Mucosa of rectum (tissue), 2 donors: ENCODE measurements around the gene SOX6.
"Not testable (repeated sequence)": the region's sequence is repeated elsewhere in the genome, so short reads cannot be mapped to it uniquely, and the experiment has no call there.

ENCODE experiments used
- H3K27ac ChIP-seq, 2 donors: one replicate each; pipeline ENCODE4 v1.7.0; 2013; ENCODE audit warnings: inconsistent platforms in 2 of 2, low read depth in 2 of 2, low read length in 2 of 2
- H3K27me3 ChIP-seq, 2 donors: one replicate each; pipeline ENCODE4 v1.7.0; 2013; ENCODE audit warnings: low read length in 2 of 2; ENCODE audit not compliant: control insufficient read depth in 2 of 2, insufficient read depth in 2 of 2
- H3K36me3 ChIP-seq, 2 donors: one replicate each; pipeline ENCODE4 v1.7.0; 2013; ENCODE audit warnings: low read length in 2 of 2; ENCODE audit not compliant: control insufficient read depth in 2 of 2, insufficient read depth in 2 of 2
- H3K4me1 ChIP-seq, 2 donors: one replicate each; pipeline ENCODE4 v1.7.0; 2013; ENCODE audit warnings: low read length in 2 of 2, mild to moderate bottlenecking in 1 of 2; ENCODE audit not compliant: control insufficient read depth in 2 of 2, insufficient read depth in 2 of 2
- H3K4me3 ChIP-seq, 2 donors: one replicate each; pipeline ENCODE4 v1.7.0; 2013; ENCODE audit warnings: low read length in 2 of 2
- H3K9ac ChIP-seq, 2 donors: one replicate each; pipeline ENCODE4 v1.7.0; 2013; ENCODE audit warnings: low read length in 2 of 2, low read depth in 1 of 2, mild to moderate bottlenecking in 1 of 2
- H3K9me3 ChIP-seq, 2 donors: one replicate each; pipeline ENCODE4 v1.7.0; 2013; ENCODE audit warnings: low read length in 2 of 2; ENCODE audit not compliant: control insufficient read depth in 2 of 2
- donor health status: healthy.
- donor health status: Normal muscosa, but diverticular disease.

The SOX6 gene

DNA sequence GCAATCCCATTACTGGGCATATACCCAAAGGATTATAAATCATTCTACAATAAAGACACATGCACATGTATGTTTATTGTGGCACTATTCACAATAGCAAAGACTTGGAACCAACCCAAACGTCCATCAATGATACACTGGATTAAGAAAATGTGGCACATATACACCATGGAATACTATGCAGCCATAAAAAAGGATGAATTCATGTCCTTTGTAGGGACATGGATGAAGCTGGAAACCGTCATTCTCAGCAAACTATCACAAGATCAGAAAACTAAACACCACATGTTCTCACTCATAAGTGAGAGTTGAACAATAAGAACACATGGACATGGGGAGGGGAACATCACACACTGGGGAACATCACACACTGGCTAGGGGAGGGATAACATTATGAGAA, 34.5 kb upstream of the SOX6 start:
- not testable (repeated sequence) for H3K9me3 ChIP-seq, H3K4me3 ChIP-seq, H3K4me1 ChIP-seq, H3K9ac ChIP-seq, H3K36me3 ChIP-seq, H3K27ac ChIP-seq, H3K27me3 ChIP-seq

DNA sequence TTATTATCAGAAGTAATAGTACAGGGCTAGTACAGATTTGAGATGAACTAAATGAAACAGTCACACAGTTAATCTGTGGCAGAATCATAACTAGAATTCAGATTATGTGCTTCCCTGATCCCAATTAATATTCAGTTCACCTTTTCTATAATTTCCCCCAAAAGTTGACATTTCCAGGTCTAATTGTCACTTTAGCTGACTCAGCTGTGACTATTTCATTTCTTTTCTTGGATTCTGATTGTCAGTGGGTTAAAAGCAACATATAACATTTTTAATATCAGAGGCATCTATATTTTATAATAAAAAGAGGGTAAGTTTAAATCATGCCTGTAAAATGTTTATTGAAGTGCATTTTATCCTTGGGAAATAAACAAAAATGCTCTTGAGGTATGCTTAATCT, 28.8 kb upstream of the SOX6 start:
- Histone ChIP-seq H3K27ac (no peak overlapping the region), H3K9me3 (no peaks in the 10 kb centered on the region), H3K36me3 (no peaks in the 10 kb centered on the region), H3K27me3 (no peaks in the 10 kb centered on the region), H3K9ac (no peak overlapping the region), H3K4me1 (no peaks in the 10 kb centered on the region), H3K4me3 (no peak overlapping the region)

DNA sequence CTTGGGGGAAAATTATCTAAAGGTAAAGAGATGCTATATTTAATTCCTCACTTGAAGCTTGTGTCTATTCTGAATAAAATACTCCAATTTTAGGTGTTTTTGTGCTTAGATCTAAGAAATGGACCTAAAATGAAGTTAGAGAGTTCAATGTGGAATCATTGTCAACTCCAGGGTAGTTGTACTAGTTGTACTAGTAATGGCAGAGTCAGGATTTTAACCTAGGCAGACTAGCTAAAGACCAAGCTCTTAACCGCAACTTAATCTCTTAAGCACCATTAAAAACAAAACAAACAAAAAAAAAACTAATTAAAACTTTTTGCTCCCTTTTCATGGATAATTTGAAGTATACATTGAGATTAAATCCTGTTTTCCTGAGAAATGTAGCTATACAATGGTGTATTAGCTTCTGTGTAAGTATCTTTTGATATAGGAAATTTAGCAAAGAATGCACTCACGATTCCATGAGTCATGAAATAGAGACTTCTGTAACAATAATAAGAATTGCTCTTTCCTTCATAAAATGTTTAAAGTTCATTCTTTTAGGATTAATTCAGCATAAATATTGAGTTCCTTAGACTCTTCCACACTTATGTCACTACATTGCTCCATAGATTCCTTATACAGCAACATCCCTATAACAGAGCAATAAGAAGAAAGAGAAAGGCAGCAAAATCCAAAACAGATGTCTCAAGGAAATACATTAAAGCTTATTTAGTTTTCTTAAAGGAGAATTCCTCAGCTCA, 26.5 kb upstream of the SOX6 start:
- no peak overlapping the region for H3K4me3 ChIP-seq
- H3K9ac ChIP-seq = no peak overlapping the region
- H3K9me3 ChIP-seq = no peaks in the 10 kb centered on the region
- H3K36me3 ChIP-seq = no peaks in the 10 kb centered on the region
- no peak overlapping the region for H3K27ac ChIP-seq
- no peaks in the 10 kb centered on the region for H3K4me1 ChIP-seq
- H3K27me3 ChIP-seq = no peaks in the 10 kb centered on the region

DNA sequence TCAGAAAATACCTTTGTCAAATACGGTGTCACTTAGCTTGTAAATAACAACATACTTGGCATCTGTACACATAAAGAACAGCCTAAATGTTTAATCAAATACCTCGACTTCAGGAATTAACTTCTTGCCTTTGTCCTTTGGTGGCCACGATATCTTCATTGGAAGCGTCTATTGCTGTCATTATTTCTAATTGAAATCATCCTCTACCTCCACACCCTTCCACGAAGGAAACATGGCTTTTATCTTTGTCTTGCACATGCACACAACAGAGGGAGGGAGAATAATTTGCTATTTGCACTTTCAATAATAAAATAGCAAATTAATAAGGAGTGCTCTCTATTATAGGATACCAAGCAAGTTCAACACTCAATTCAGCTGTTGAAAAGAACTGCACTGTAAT, 25.8 kb upstream of the SOX6 start:
- H3K27ac ChIP-seq = no peak overlapping the region
- no peaks in the 10 kb centered on the region for H3K36me3 ChIP-seq
- H3K9ac ChIP-seq = no peak overlapping the region

DNA sequence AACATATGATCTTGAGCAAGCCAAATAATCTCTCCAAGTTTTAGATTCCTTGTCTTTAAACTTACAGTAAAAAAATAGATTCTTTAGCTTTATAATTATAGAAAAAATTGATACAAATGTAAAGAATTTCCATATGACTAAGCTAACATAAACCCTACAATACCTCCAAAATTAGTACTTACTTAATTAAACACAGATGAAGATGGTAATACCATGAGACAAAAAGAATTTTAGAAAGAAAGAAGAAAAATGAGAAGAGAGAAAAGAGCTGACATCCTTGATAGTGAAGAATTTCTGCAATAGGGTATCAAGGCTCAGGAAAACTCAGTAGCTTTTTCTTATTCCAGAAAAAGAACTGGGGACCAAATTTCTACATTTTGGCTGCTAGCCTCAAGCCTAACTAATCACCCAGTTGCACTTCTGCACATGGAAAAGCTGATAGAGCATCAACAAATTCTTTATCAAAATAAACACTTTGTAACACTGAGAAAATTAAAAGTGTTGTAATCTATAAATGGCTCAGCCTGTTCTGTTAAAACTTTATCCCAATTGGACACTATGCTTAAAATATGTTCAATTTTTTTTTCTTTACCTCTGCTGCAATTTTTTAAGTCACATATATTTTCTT, 24.7 kb upstream of the SOX6 start:
- Histone ChIP-seq H3K36me3 (no peaks in the 10 kb centered on the region), H3K27ac (no peak overlapping the region), H3K4me3 (no peak overlapping the region), H3K9me3 (no peaks in the 10 kb centered on the region), H3K9ac (no peak overlapping the region), H3K27me3 (no peaks in the 10 kb centered on the region), H3K4me1 (no peaks in the 10 kb centered on the region)

More for the DNA sequence above, 25.8 kb upstream of the SOX6 start:
- H3K4me1 ChIP-seq = no peaks in the 10 kb centered on the region
- no peak overlapping the region for H3K4me3 ChIP-seq
- no peaks in the 10 kb centered on the region for H3K27me3 ChIP-seq
- H3K9me3 ChIP-seq = no peaks in the 10 kb centered on the region

DNA sequence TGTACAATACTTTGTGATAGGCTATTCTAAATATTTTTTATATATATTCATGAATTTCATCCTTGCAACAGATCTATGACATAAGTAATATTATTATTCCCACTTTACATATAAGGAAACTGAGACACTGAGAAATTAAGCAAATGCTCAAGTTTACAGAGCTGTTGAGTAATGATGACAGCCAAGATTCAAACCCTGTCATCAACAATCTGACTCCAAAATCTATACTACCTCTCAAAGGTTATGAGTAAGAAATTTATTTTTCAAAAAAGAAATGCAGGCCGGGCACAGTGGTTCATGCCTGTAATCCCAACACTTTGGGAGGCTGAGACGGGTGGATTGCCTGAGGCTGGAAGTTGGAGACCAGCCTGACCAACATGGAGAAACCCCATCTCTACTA, 22.6 kb upstream of the SOX6 start:
- no peaks in the 10 kb centered on the region for H3K9me3 ChIP-seq
- H3K36me3 ChIP-seq = no peaks in the 10 kb centered on the region
- no peaks in the 10 kb centered on the region for H3K27me3 ChIP-seq
- H3K4me3 ChIP-seq = no peak overlapping the region
- H3K9ac ChIP-seq = no peak overlapping the region
- H3K4me1 ChIP-seq = no peaks in the 10 kb centered on the region
- no peak overlapping the region for H3K27ac ChIP-seq

DNA sequence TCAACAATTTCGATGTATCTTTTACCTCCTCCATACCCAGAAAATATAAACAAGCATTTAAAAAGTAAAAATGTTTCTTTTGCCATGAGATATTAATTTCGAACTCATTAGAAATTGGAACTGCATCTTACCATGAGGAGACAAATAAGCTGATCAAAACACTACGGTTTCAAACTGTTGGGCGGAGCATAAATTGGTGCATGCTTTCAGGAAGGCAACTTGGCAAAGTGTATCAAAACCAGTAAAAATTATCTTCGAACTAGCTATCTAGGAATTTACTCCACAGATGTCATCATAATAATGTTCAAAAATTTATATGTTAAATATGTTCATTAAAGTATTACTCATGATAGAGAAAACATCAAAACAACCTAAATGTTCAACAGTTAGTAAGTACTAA, 21.4 kb upstream of the SOX6 start:
- Histone ChIP-seq H3K4me3 (no peak overlapping the region), H3K9me3 (no peaks in the 10 kb centered on the region), H3K4me1 (no peaks in the 10 kb centered on the region), H3K27me3 (no peaks in the 10 kb centered on the region), H3K27ac (no peak overlapping the region), H3K36me3 (no peaks in the 10 kb centered on the region), H3K9ac (no peak overlapping the region)

DNA sequence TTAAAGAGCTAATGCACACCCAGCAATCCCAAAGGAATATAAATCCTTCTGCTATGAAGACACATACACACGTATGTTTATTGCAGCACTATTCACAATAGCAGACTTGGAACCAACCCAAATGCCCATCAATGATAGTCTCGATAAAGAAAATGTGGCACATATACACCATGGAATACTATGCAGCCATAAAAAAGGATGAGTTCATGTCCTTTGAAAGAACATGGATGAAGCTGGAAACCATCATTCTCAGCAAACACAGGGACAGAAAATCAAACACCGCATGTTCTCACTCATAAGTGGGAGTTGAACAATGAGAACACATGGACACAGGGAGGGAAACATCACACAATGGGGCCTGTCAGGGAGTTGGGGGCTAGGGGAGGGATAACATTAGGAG, 19.3 kb upstream of the SOX6 start:
- not testable (repeated sequence) for H3K27ac ChIP-seq, H3K36me3 ChIP-seq, H3K27me3 ChIP-seq, H3K4me1 ChIP-seq, H3K4me3 ChIP-seq, H3K9me3 ChIP-seq, H3K9ac ChIP-seq

DNA sequence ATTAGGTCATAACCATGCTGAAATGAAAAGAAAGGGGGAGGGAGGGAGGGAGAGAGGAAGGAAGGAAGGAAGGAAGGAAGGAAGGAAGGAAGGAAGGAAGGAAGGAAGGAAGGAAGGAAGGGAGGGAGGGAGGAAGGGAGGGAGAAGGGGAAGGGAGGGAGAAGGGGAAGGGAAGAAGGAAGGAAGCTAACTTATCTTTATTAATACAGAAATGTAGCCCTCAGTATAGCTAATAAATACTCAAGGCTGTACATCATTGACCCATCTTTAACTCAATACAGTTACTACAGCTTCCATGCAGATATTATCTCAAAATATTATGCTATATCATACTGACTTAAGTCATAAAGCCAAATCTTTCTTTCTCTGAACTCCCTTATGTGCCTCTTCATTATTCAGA, 17.4 kb upstream of the SOX6 start:
- no peaks in the 10 kb centered on the region for H3K36me3 ChIP-seq
- H3K9me3 ChIP-seq = no peaks in the 10 kb centered on the region
- no peaks in the 10 kb centered on the region for H3K27me3 ChIP-seq
- H3K9ac ChIP-seq = no peak overlapping the region
- H3K4me1 ChIP-seq = no peaks in the 10 kb centered on the region
- H3K4me3 ChIP-seq = no peak overlapping the region
- H3K27ac ChIP-seq = no peak overlapping the region

DNA sequence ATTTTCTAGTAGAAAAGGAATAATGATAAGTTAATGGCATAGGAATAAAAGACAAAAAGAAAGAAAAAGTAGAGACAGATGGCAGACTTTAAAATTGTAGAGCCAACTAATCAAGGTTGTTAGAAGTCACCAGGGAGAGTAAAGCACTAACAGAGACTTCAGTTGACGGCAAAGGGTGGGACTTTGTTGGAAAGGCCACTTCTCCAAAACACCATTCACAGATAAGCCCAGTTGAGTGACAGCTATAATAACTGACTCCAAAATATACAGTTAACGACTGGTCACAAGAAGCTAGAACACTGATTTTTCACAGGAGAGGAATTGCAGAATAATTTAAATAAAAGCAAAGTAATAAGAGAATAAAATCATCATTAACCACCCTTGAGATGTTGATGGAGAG, 16.0 kb upstream of the SOX6 start:
- no peaks in the 10 kb centered on the region for H3K9me3 ChIP-seq
- H3K4me1 ChIP-seq = no peaks in the 10 kb centered on the region
- H3K36me3 ChIP-seq = no peaks in the 10 kb centered on the region
- H3K9ac ChIP-seq = no peak overlapping the region
- no peak overlapping the region for H3K4me3 ChIP-seq
- H3K27me3 ChIP-seq = no peaks in the 10 kb centered on the region
- no peak overlapping the region for H3K27ac ChIP-seq
